ENCODE data around the gene RASAL2. TPM values are rescaled to one million over a fixed set of nuclear protein-coding genes. Genes with fewer than 3 reads are reported as not detected.
A peak's percentile ranks its signal among the peaks of the same experiment; 100 is the strongest.

Gene RASAL2
- total and polyA plus RNA-seq, 2 experiments from 2014 or later, result 16.0 to 42.2 TPM

GRCh38 chr1:178376008-178376407, 282.1 kb downstream of the RASAL2 start (continued):
- TF ChIP-seq ZNF462 (CRISPR knock-in tag; IDR thresholded peaks at IDR 0.05) (no peak), POLR2AphosphoS5 (IDR thresholded peaks at IDR 0.05; ENCODE audit: low read depth) (no peak), REST (IDR thresholded peaks at IDR 0.05; ENCODE audit: unreplicated experiment) (no peak), EZH2phosphoT487 (IDR thresholded peaks at IDR 0.05; ENCODE audit: unreplicated experiment) (no peak), EZH2 (IDR thresholded peaks at IDR 0.05; ENCODE audit: low read depth, unreplicated experiment) (no peak)

- Histone ChIP-seq H2AFZ (no peak overlapping the region), H4K20me1 (replicated peaks; ENCODE audit: insufficient read depth) (no peaks in the 10 kb centered on the region; the same call in 1 of the 2 replicates), H3K9me2 (ENCODE audit: insufficient read depth) (no peaks in the 10 kb centered on the region), H3F3A (replicated peaks; ENCODE audit: low read depth) (no peaks in the 10 kb centered on the region), H3K79me2 (replicated peaks; ENCODE audit: insufficient read depth) (peaks cover 18% of the 10 kb centered on the region), H3K4me2 (no peak overlapping the region), H3K27me3 (ENCODE audit: insufficient read depth) (no peaks in the 10 kb centered on the region), H3K4me3 (no peak overlapping the region), H3K4me1 (ENCODE audit: insufficient read depth) (peaks cover 25% of the 10 kb centered on the region), H3K27ac (ENCODE audit: low read depth) (no peak overlapping the region), H3K36me3 (ENCODE audit: insufficient read depth) (no peaks in the 10 kb centered on the region)
- Mint-ChIP-seq H3K4me1 (peaks cover 15% of the 10 kb centered on the region), H3K36me3 (ENCODE audit: low read depth) (no peaks in the 10 kb centered on the region), H3K4me3 (no peak overlapping the region), H3K9me3 (no peaks in the 10 kb centered on the region), H3K27me3 (ENCODE audit: insufficient read depth, low read depth, poor library complexity) (peaks cover 1% of the 10 kb centered on the region), H3K27ac (no peak overlapping the region)
- DNase-seq (ENCODE audit: low spot score), result peak; percentile 74
- ATAC-seq, result peak; percentile 92
- peak; percentile 82 to 87 for TF ChIP-seq CTCF (conservative IDR thresholded peaks at IDR 0.05; ENCODE audit: low read depth in 2 of 2)
Observed at GRCh38 chr1:178379807-178380206, 285.9 kb downstream of the RASAL2 start.

All from GM23338 (cell line).